Neural cell (in vitro differentiated cells): ENCODE results near the gene PPCDC. TPM values are rescaled to one million over a fixed set of nuclear protein-coding genes. Genes with fewer than 3 reads are reported as not detected.

Experiments used
- H2AFZ ChIP-seq: fragments of 200-600, 300-800 bp; sonication (generic), shearing (Covaris generic); 2 replicates; pipeline ENCODE4 v1.6.0; 2014; ENCODE audit warnings: low read depth, mild to moderate bottlenecking, antibody characterized with exemption, low read length, moderate library complexity
- H3F3A ChIP-seq: fragments of 200-600 bp; shearing (Covaris generic); 2 replicates; pipeline ENCODE4 v1.6.1; 2016; ENCODE audit warnings: mild to moderate bottlenecking, moderate library complexity, mixed read lengths, antibody characterized with exemption, low read length; ENCODE audit not compliant: insufficient read depth, poor library complexity, severe bottlenecking
- H3K27ac ChIP-seq: fragments of 200-600, 300-800 bp; sonication (generic), shearing (Covaris generic); 2 replicates; pipeline ENCODE4 v1.5.1; 2014; ENCODE audit warnings: mild to moderate bottlenecking, low read length, moderate library complexity
- H3K27me3 ChIP-seq: fragments of 300-800, 200-600 bp; sonication (generic), shearing (Covaris generic); 2 replicates; pipeline ENCODE4 v1.6.0; 2014; ENCODE audit warnings: mild to moderate bottlenecking, low read depth, low read length, moderate library complexity; ENCODE audit not compliant: insufficient read depth
- H3K36me3 ChIP-seq: fragments of 300-800, 200-600 bp; sonication (generic), shearing (Covaris generic); 2 replicates; pipeline ENCODE4 v1.5.1; 2014; ENCODE audit warnings: mild to moderate bottlenecking, antibody characterized with exemption, low read length, moderate library complexity; ENCODE audit not compliant: insufficient read depth
- H3K4me2 ChIP-seq: fragments of 300-800, 200-600 bp; sonication (generic), shearing (Covaris generic); 2 replicates; pipeline ENCODE4 v1.6.0; 2014; ENCODE audit warnings: mild to moderate bottlenecking, low read length
- H3K4me3 ChIP-seq: fragments of 300-800, 200-600 bp; sonication (generic), shearing (Covaris generic); 2 replicates; pipeline ENCODE4 v1.5.1; 2014; ENCODE audit warnings: mild to moderate bottlenecking, low read length, moderate library complexity
- H3K79me2 ChIP-seq: fragments of 200-600 bp; shearing (Covaris generic); replicated peaks from 2 replicates; pipeline ENCODE4 v1.6.0; 2014; ENCODE audit warnings: mild to moderate bottlenecking, low read length, moderate library complexity; ENCODE audit not compliant: insufficient read depth
- H3K9ac ChIP-seq: fragments of 300-800, 200-600 bp; sonication (generic), shearing (Covaris generic); 2 replicates; pipeline ENCODE4 v1.6.1; 2016; ENCODE audit warnings: mild to moderate bottlenecking, low read length, mixed read lengths
- H3K9me2 ChIP-seq: fragments of 200-600 bp; shearing (Covaris generic); 2 replicates; pipeline ENCODE4 v1.6.1; 2016; ENCODE audit warnings: mild to moderate bottlenecking, low read length, mixed read lengths; ENCODE audit not compliant: insufficient read depth
- H3K9me3 ChIP-seq: fragments of 200-600, 300-800 bp; sonication (generic), shearing (Covaris generic); 2 replicates; pipeline ENCODE4 v1.6.1; 2016; ENCODE audit warnings: mild to moderate bottlenecking, mixed run types, low read length, moderate library complexity, mixed read lengths
- H4K20me1 ChIP-seq: fragments of 200-600 bp; shearing (Covaris generic); 2 replicates; pipeline ENCODE4 v1.6.1; 2016; ENCODE audit warnings: mild to moderate bottlenecking, mixed run types; ENCODE audit not compliant: insufficient read depth
- CTCF ChIP-seq: fragments of 450-650 bp; IDR thresholded peaks from 2 replicates; pipeline ENCODE4 v1.5.1; 2014; ENCODE audit warnings: antibody characterized with exemption, mild to moderate bottlenecking, moderate library complexity; ENCODE audit not compliant: poor library complexity, severe bottlenecking
- EP300 ChIP-seq: fragments of 450-650 bp; conservative IDR thresholded peaks from 2 replicates; pipeline ENCODE4 v1.6.1; 2014; ENCODE audit warnings: antibody characterized with exemption, mild to moderate bottlenecking, moderate library complexity; ENCODE audit not compliant: poor library complexity, severe bottlenecking
- EZH2 ChIP-seq: fragments of 200-600, 300-800 bp; shearing (Covaris generic), sonication (generic); IDR thresholded peaks from 2 replicates; pipeline ENCODE4 v1.6.1; 2014; ENCODE audit warnings: antibody characterized with exemption, low read length, borderline replicate concordance, mild to moderate bottlenecking; ENCODE audit not compliant: insufficient read depth, poor library complexity, severe bottlenecking
- MXI1 ChIP-seq: fragments of 450-650 bp; conservative IDR thresholded peaks from 2 replicates; pipeline ENCODE4 v1.6.1; 2014; ENCODE audit warnings: antibody characterized with exemption, mild to moderate bottlenecking; ENCODE audit not compliant: poor library complexity, severe bottlenecking
- POLR2AphosphoS5 ChIP-seq: IDR thresholded peaks from 2 replicates; pipeline ENCODE4 v1.6.1; 2012
- RAD21 ChIP-seq: fragments of 450-650 bp; conservative IDR thresholded peaks from 2 replicates; pipeline ENCODE4 v1.6.1; 2014; ENCODE audit warnings: antibody characterized with exemption, mild to moderate bottlenecking, moderate library complexity
- REST ChIP-seq: IDR thresholded peaks from 2 replicates; pipeline ENCODE4 v1.6.1; 2012; ENCODE audit warnings: borderline replicate concordance
- SMC3 ChIP-seq: fragments of 450-650 bp; conservative IDR thresholded peaks from 2 replicates; pipeline ENCODE4 v1.6.1; 2014; ENCODE audit warnings: antibody characterized with exemption, mild to moderate bottlenecking, moderate library complexity; ENCODE audit not compliant: poor library complexity
- TAF1 ChIP-seq: IDR thresholded peaks from 2 replicates; pipeline ENCODE4 v1.6.1; 2012; ENCODE audit warnings: low read depth
- polyA plus RNA-seq: library from polyadenylated mRNA; depleted of rRNA; stranded (reverse); fragments of >200 nt; gene quantifications from 2 replicates; pipeline ENCODE4 v1.2.3, GENCODE V29; 2014

PPCDC gene
- polyA plus RNA-seq, 1 donor from 2014 or later: 13.6 TPM

DNA sequence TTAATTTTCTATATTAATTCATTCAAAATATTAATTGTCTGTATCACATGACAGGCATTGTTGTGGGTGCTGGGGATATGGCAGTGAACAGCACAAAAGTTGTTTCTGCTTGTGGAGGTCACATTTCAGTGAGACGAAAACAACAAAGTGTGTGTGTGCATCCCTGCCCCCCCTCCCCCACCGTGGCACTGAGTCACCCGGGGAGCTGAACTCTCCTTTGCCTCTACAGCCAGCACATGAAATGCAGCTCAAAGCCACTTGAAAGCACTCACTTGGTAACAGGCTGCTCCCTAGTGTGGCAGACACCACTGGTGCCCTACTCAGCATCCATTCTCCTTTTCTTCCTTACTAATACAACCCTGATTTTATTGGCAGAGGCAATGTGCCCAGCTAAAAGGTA is 44.9 kb upstream of the PPCDC start:
- no peaks in the 10 kb centered on the region for H4K20me1 ChIP-seq
- H3K4me3 ChIP-seq: no peak overlapping the region
- no peaks in the 10 kb centered on the region for H3K79me2 ChIP-seq
- H3K9me2 ChIP-seq: no peaks in the 10 kb centered on the region
- TF ChIP-seq CTCF: no peak
- no peak for TF ChIP-seq POLR2AphosphoS5
- TF ChIP-seq TAF1: no peak
- TF ChIP-seq REST: no peak
- no peak for TF ChIP-seq EP300
- TF ChIP-seq MXI1: no peak
- TF ChIP-seq EZH2: no peak
- no peak for TF ChIP-seq RAD21
- no peak for TF ChIP-seq SMC3
- no peaks in the 10 kb centered on the region for H3K36me3 ChIP-seq
- H3K9me3 ChIP-seq: no peaks in the 10 kb centered on the region
- H3K27me3 ChIP-seq: no peaks in the 10 kb centered on the region
- no peak overlapping the region for H3K9ac ChIP-seq
- no peak overlapping the region for H3K27ac ChIP-seq
- no peak overlapping the region for H3K4me2 ChIP-seq
- no peaks in the 10 kb centered on the region for H3F3A ChIP-seq
- no peak overlapping the region for H2AFZ ChIP-seq

- no peak overlapping the region for H2AFZ ChIP-seq
- no peaks in the 10 kb centered on the region for H3F3A ChIP-seq
- no peaks in the 10 kb centered on the region for H3K79me2 ChIP-seq
- H3K36me3 ChIP-seq: no peaks in the 10 kb centered on the region
- H3K4me3 ChIP-seq: no peak overlapping the region
- no peak overlapping the region for H3K4me2 ChIP-seq
- no peaks in the 10 kb centered on the region for H3K9me3 ChIP-seq
- TF ChIP-seq TAF1 (no peak), RAD21 (no peak), MXI1 (no peak), SMC3 (no peak)
- no peak overlapping the region for H3K27ac ChIP-seq
- no peaks in the 10 kb centered on the region for H3K27me3 ChIP-seq
- no peaks in the 10 kb centered on the region for H3K9me2 ChIP-seq
- H3K9ac ChIP-seq: no peak overlapping the region
- H4K20me1 ChIP-seq: no peaks in the 10 kb centered on the region
Observed at GRCh38 chr15:74982183-74982582, 41.2 kb upstream of the PPCDC start.

GRCh38 chr15:74983725-74984231 is 39.6 kb upstream of the PPCDC start:
- Histone ChIP-seq H3K27me3 (no peaks in the 10 kb centered on the region), H3K9me2 (no peaks in the 10 kb centered on the region), H3K27ac (no peak overlapping the region), H3F3A (no peaks in the 10 kb centered on the region), H2AFZ (no peak overlapping the region), H3K4me3 (no peak overlapping the region), H3K79me2 (no peaks in the 10 kb centered on the region), H3K9ac (no peak overlapping the region), H3K4me2 (no peak overlapping the region), H3K9me3 (no peaks in the 10 kb centered on the region), H3K36me3 (no peaks in the 10 kb centered on the region), H4K20me1 (no peaks in the 10 kb centered on the region)
- TF ChIP-seq REST (no peak), SMC3 (no peak), EP300 (no peak), RAD21 (no peak), EZH2 (no peak), POLR2AphosphoS5 (no peak)
